Adrenal gland (tissue), 5 donors: Measurements from ENCODE around the gene CIC.

ENCODE experiments used
- POLR2A ChIP-seq, 2 donors: fragments of 450-650 bp; IDR thresholded peaks; one replicate each; pipeline ENCODE4 v1.6.1; 2017; ENCODE audit warnings: antibody characterized with exemption in 2 of 2, mild to moderate bottlenecking in 2 of 2, moderate library complexity in 1 of 2
- TF ChIP-seq, protein P1 (sequence below), 6 experiments: fragments of 450-650 bp in 4 of 6; fragments of 200-600 bp in 2 of 6; sonication (generic) in 1 of 6; IDR thresholded peaks; 1 replicate in 5 of 6; 2 replicates in 1 of 6; pipeline versions ENCODE4 v1.5.1 to v1.8.0; 2016 to 2021; ENCODE audit warnings: antibody characterized with exemption in 6 of 6, mild to moderate bottlenecking in 2 of 6, moderate library complexity in 1 of 6
- donor health status: DM: no; HTN: no; CAD: no.

DNA sequence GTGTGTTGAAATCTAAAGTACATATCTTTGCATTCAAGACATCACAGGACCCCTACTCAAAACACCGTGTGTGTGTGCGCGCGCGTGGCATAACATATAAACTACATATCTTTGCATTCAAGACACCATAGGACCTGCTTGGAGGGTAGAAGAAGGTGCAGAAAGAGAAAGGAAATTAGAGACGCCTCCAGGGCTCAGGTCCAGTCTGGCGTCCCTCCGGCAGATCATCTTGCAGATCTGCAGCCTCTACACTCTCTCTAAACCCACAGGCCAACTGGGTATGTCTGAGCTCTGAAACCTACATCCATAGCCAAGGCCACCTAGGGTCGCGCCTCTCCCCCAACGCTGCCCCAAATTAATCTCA lies 34.0 kb downstream of the CIC start:
- TF ChIP-seq, protein P1, sequence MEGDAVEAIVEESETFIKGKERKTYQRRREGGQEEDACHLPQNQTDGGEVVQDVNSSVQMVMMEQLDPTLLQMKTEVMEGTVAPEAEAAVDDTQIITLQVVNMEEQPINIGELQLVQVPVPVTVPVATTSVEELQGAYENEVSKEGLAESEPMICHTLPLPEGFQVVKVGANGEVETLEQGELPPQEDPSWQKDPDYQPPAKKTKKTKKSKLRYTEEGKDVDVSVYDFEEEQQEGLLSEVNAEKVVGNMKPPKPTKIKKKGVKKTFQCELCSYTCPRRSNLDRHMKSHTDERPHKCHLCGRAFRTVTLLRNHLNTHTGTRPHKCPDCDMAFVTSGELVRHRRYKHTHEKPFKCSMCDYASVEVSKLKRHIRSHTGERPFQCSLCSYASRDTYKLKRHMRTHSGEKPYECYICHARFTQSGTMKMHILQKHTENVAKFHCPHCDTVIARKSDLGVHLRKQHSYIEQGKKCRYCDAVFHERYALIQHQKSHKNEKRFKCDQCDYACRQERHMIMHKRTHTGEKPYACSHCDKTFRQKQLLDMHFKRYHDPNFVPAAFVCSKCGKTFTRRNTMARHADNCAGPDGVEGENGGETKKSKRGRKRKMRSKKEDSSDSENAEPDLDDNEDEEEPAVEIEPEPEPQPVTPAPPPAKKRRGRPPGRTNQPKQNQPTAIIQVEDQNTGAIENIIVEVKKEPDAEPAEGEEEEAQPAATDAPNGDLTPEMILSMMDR (IDR thresholded peaks at IDR 0.05): no peak
- TF ChIP-seq POLR2A (IDR thresholded peaks at IDR 0.05): no peak
